Metanephros (tissue), 1 donor: ENCODE results near the gene FBXL22. TPM values are rescaled to one million over a fixed set of nuclear protein-coding genes. Genes with fewer than 3 reads are reported as not detected.

ENCODE experiments used
- total RNA-seq: library from RNA; depleted of rRNA; stranded (reverse); fragments of >200 nt; gene quantifications from one replicate; pipeline ENCODE4 v1.2.3, GENCODE V29; 2014

The FBXL22 gene, protein sequence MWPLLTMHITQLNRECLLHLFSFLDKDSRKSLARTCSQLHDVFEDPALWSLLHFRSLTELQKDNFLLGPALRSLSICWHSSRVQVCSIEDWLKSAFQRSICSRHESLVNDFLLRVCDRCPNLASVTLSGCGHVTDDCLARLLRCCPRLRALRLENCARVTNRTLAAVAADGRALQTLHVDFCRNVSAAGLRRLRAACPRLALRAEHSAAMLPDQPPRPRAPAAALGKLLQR
- 9.2 TPM for total RNA-seq

GRCh38 chr15:63597038-63597790, at the start of gene FBXL22:
Gene FBXL22, plus strand, starts transcription at chr15:63597387. Its CDS starts 6 bp downstream, at chr15:63597393.

Other genes with a start within 250 kb of the FBXL22 start
- gene CA12, start 215.5 kb upstream of the FBXL22 start, total RNA-seq, result 178 TPM
- 83.1 TPM for gene USP3, start 92.8 kb upstream of the FBXL22 start, total RNA-seq
- gene HERC1, start 236.6 kb downstream of the FBXL22 start, total RNA-seq, result 213 TPM